Spleen (tissue), 11 donors: ENCODE results near the gene SLC7A14. TPM values are rescaled to one million over a fixed set of nuclear protein-coding genes. Genes with fewer than 3 reads are reported as not detected.

Source experiments
- DNase-seq: peaks from one replicate; pipeline ENCODE4 v3.0.0-alpha.2; 2020
- H3K27ac ChIP-seq, 8 donors: fragments of 200-600 bp; sonication (generic) in 7 of 8; 1 replicate in 4 of 8; 2 replicates in 4 of 8; pipeline versions ENCODE4 v1.5.0 to v1.8.0; 2016 to 2021; ENCODE audit warnings: inconsistent platforms in 4 of 8, mild to moderate bottlenecking in 4 of 8, moderate library complexity in 1 of 8
- H3K27me3 ChIP-seq, 7 donors: fragments of 200-600 bp; sonication (generic) in 6 of 7; replicated peaks in 1 of 7; 1 replicate in 4 of 7; 2 replicates in 3 of 7; pipeline versions ENCODE4 v1.5.0 to v1.8.0; 2016 to 2021; ENCODE audit warnings: inconsistent platforms in 3 of 7, mild to moderate bottlenecking in 1 of 7
- H3K36me3 ChIP-seq, 6 donors: fragments of 200-600 bp; sonication (generic) in 5 of 6; 1 replicate in 4 of 6; 2 replicates in 2 of 6; pipeline versions ENCODE4 v1.5.0 to v1.8.0; 2016 to 2021; ENCODE audit warnings: inconsistent platforms in 2 of 6
- H3K4me1 ChIP-seq, 6 donors: fragments of 200-600 bp; sonication (generic) in 5 of 6; 1 replicate in 3 of 6; 2 replicates in 3 of 6; pipeline versions ENCODE4 v1.5.0 to v1.8.0; 2016 to 2021; ENCODE audit warnings: inconsistent platforms in 3 of 6
- H3K4me3 ChIP-seq, 8 donors: fragments of 200-600 bp; sonication (generic) in 7 of 8; 1 replicate in 4 of 8; 2 replicates in 4 of 8; pipeline versions ENCODE4 v1.5.0 to v1.8.0; 2016 to 2021; ENCODE audit warnings: inconsistent platforms in 4 of 8, mild to moderate bottlenecking in 4 of 8, moderate library complexity in 2 of 8
- H3K9me3 ChIP-seq, 8 donors: fragments of 200-600 bp; sonication (generic) in 7 of 8; 1 replicate in 4 of 8; 2 replicates in 4 of 8; pipeline versions ENCODE4 v1.5.0 to v1.8.0; 2016 to 2021; ENCODE audit warnings: inconsistent platforms in 4 of 8
- POLR2A ChIP-seq, 3 donors: fragments of 450-650 bp; IDR thresholded peaks; one replicate each; pipeline ENCODE4 v1.5.1; 2017; ENCODE audit warnings: antibody characterized with exemption in 3 of 3, mild to moderate bottlenecking in 1 of 3
- POLR2AphosphoS5 ChIP-seq, 3 donors: sonication (generic); formaldehyde crosslinking; IDR thresholded peaks; one replicate each; pipeline ENCODE4 v1.5.1; 2017; ENCODE audit warnings: antibody characterized with exemption in 3 of 3
- WGBS, 5 donors: extraction: QIAGEN DNeasy Blood & Tissue Kit in 3 of 5; methylation state at CpG; one replicate each; pipeline versions ENCODE4 v1.1.5 to v1.1.7; 2013 to 2018; 5-methylcytosine and 5-hydroxymethylcytosine counted together
- intact Hi-C: fragments of 100-400 bp; cut with DNase I; formaldehyde crosslinking; loops from one replicate; pipeline ENCODE4 v1.15.0; 2023; ENCODE audit warnings: low total_unique reads
- polyA plus RNA-seq, 3 donors: library from polyadenylated mRNA; stranded (reverse); fragments of 200-250 nt; gene quantifications; one replicate each; pipeline ENCODE4 v1.2.1, GENCODE V29; 2013
- total RNA-seq, 7 donors: library from RNA; depleted of rRNA in 3 of 7; stranded (reverse); fragments of >200 nt in 3 of 7; fragmentation: NEBNext Ultra II Directional in 4 of 7; extraction: Animal tissue kit (Norgen Biotek cat#: 25700) in 4 of 7; gene quantifications; one replicate each; pipeline versions ENCODE4 v1.1.0 to v1.2.1, GENCODE V29; 2016 to 2021
- TF ChIP-seq, protein P1 (sequence below), 11 experiments: fragments of 200-600 bp in 7 of 11; fragments of 450-650 bp in 4 of 11; sonication (generic) in 4 of 11; IDR thresholded peaks in 8 of 11; conservative IDR thresholded peaks in 3 of 11; 1 replicate in 7 of 11; 2 replicates in 4 of 11; pipeline versions ENCODE4 v1.4.0 to v1.8.0; 2016 to 2021; ENCODE audit warnings: antibody characterized with exemption in 11 of 11, inconsistent platforms in 4 of 11, mild to moderate bottlenecking in 1 of 11
- donor health status: healthy with polysubstance abuse.
- donor health status: DM: no; HTN: no; CAD: no; lungs with moderate emphysema.
- donor health status: DM: no; HTN: no; CAD: no.
- donor health status: Bipolar disorder and iron deficiency.
- donor health status: healthy.
- donor health status: DM: no; HTN: no; CAD: no.
- donor health status: DM: yes; HTN: yes; CAD: no.

SLC7A14 gene
- total and polyA plus RNA-seq, 10 donors: under 0.01 TPM; not detected in 9

- Histone ChIP-seq H3K9me3 (no peaks in the 10 kb centered on the region), H3K4me3 (no peak overlapping the region), H3K4me1 (no peaks in the 10 kb centered on the region), H3K27ac (no peak overlapping the region), H3K27me3 (peaks cover 0 to 13% (median 0%) of the 10 kb centered on the region in 7 donors), H3K36me3 (no peaks in the 10 kb centered on the region)
- TF ChIP-seq, protein P1, sequence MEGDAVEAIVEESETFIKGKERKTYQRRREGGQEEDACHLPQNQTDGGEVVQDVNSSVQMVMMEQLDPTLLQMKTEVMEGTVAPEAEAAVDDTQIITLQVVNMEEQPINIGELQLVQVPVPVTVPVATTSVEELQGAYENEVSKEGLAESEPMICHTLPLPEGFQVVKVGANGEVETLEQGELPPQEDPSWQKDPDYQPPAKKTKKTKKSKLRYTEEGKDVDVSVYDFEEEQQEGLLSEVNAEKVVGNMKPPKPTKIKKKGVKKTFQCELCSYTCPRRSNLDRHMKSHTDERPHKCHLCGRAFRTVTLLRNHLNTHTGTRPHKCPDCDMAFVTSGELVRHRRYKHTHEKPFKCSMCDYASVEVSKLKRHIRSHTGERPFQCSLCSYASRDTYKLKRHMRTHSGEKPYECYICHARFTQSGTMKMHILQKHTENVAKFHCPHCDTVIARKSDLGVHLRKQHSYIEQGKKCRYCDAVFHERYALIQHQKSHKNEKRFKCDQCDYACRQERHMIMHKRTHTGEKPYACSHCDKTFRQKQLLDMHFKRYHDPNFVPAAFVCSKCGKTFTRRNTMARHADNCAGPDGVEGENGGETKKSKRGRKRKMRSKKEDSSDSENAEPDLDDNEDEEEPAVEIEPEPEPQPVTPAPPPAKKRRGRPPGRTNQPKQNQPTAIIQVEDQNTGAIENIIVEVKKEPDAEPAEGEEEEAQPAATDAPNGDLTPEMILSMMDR (IDR thresholded peaks at IDR 0.05 in 8 of 11, conservative IDR thresholded peaks at IDR 0.05 in 3 of 11): no peak
- TF ChIP-seq POLR2A (IDR thresholded peaks at IDR 0.05): no peak
- no peak for TF ChIP-seq POLR2AphosphoS5 (IDR thresholded peaks at IDR 0.05)
- DNase-seq: no peak
- intact Hi-C loops: no loop called here
- 58 to 71% (median 67%) methylated on average over 9 of the region's 9 CpGs for WGBS, 5 donors
Measured at GRCh38 chr3:170470063-170471016, 115.5 kb downstream of the SLC7A14 start.

DNA sequence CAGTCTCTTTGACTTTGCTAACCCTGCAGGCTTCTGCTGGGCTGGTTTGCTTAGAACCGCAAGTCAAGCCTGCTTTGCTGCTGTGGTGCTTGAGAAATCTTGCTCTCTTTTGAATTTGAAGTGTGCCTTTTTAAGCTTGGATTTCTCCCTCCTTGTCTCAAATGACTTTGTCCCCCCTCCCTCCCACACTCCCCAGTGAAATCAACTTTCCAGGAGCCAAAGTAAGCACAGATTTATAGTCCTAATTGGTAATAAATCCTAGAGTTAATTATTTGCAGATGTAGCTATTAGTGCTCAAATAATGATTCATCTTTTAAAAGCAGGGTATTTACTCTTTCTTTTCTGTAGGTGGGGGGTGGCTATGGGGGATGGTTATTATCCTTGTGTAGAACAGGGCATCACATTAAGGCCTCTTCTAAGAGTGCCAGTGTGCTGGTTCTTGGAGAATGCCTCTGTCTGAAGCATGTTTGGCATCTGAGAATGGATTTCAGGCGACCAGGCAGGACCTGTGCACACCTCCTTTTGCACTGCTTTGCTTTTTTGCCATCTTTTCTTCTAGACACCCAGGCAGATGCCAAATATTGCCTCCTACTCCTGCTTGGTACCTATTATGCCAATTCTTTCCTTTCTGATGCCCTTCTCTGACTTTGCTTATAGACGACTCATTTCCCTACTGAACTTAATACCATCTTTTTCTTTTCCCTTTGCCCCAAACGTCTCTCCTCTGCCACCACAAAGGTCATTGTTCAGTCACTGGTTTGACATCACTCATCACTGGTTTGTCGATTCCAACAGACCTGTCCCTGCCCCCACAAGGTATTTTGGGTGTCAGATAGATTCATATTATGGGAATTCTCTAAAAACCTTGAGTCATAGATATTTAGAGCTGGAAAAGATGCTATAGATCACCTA is 116.5 kb downstream of the SLC7A14 start:
- DNase-seq: no peak
- Histone ChIP-seq H3K27me3 (peaks cover 0 to 13% (median 0%) of the 10 kb centered on the region in 7 donors), H3K9me3 (no peaks in the 10 kb centered on the region), H3K36me3 (no peaks in the 10 kb centered on the region), H3K4me3 (no peak overlapping the region), H3K27ac (no peak overlapping the region), H3K4me1 (no peaks in the 10 kb centered on the region)
- TF ChIP-seq POLR2AphosphoS5 (IDR thresholded peaks at IDR 0.05): no peak
- TF ChIP-seq, protein P1 (IDR thresholded peaks at IDR 0.05 in 8 of 11, conservative IDR thresholded peaks at IDR 0.05 in 3 of 11): no peak
- TF ChIP-seq POLR2A (IDR thresholded peaks at IDR 0.05): no peak
- WGBS, 5 donors: 60 to 72% (median 66%) methylated on average over 5 of the region's 5 CpGs
- intact Hi-C loops: no loop called here

GRCh38 chr3:170467571-170468147 is 118.2 kb downstream of the SLC7A14 start:
- Histone ChIP-seq H3K4me3 (no peak overlapping the region), H3K36me3 (no peaks in the 10 kb centered on the region), H3K27ac (no peak overlapping the region), H3K9me3 (no peaks in the 10 kb centered on the region), H3K4me1 (no peaks in the 10 kb centered on the region), H3K27me3 (peaks cover 0 to 22% (median 0%) of the 10 kb centered on the region in 7 donors)
- TF ChIP-seq POLR2AphosphoS5 (IDR thresholded peaks at IDR 0.05) (no peak), POLR2A (IDR thresholded peaks at IDR 0.05) (no peak)
- TF ChIP-seq, protein P1 (IDR thresholded peaks at IDR 0.05 in 8 of 11, conservative IDR thresholded peaks at IDR 0.05 in 3 of 11): no peak
- 62 to 71% (median 65%) methylated on average over 7 of the region's 7 CpGs for WGBS, 5 donors
- intact Hi-C loops: no loop called here
- DNase-seq: no peak
